Naive thymus-derived CD4-positive, alpha-beta T cell (primary cell): ENCODE data around the gene LYZL6. TPM values are rescaled to one million over a fixed set of nuclear protein-coding genes. Genes with fewer than 3 reads are reported as not detected.

Source experiments
- ATAC-seq: fragments of 150-1000 bp; cut with Tn5 transposase; 2 replicates; pipeline ENCODE4 v1.10.0; 2021; ENCODE audit warnings: mild to moderate bottlenecking, moderate library complexity
- CTCF ChIA-PET: fragments of 350-600 bp; sonication (Branson Sonifier 250); formaldehyde crosslinking; loops from one replicate; lab custom pipeline; 2021; ENCODE audit warnings: antibody characterized with exemption; lab: Charles Lee
- POLR2A ChIA-PET: fragments of 350-600 bp; sonication (Branson Sonifier 250); formaldehyde crosslinking; loops from one replicate; lab custom pipeline; 2021; ENCODE audit warnings: antibody characterized with exemption, inconsistent platforms; lab: Charles Lee
- DNase-seq, 9 donors: peaks; one replicate each; pipeline versions ENCODE4 v3.0.0 to v3.0.0-alpha.2; 2020 to 2022; ENCODE audit warnings: mixed read lengths in 1 of 9
- H3K27ac ChIP-seq: one replicate; pipeline ENCODE4 v1.7.0; 2013; ENCODE audit warnings: mild to moderate bottlenecking, low read depth, low read length, moderate library complexity
- H3K27me3 ChIP-seq, 2 donors: one replicate each; pipeline ENCODE4 v1.7.0; 2013; ENCODE audit warnings: low read length in 2 of 2, mild to moderate bottlenecking in 2 of 2, moderate library complexity in 2 of 2; ENCODE audit not compliant: control insufficient read depth in 2 of 2, insufficient read depth in 2 of 2
- H3K36me3 ChIP-seq, 3 experiments: 1 replicate in 2 of 3; 2 replicates in 1 of 3; pipeline ENCODE4 v1.7.0; 2013; ENCODE audit warnings: low read length in 3 of 3, mild to moderate bottlenecking in 3 of 3, moderate library complexity in 1 of 3; ENCODE audit not compliant: insufficient read depth in 3 of 3, control insufficient read depth in 2 of 3
- H3K4me1 ChIP-seq, 2 donors: one replicate each; pipeline ENCODE4 v1.7.0; 2013; ENCODE audit warnings: low read length in 2 of 2, mild to moderate bottlenecking in 2 of 2, moderate library complexity in 1 of 2; ENCODE audit not compliant: control insufficient read depth in 2 of 2, insufficient read depth in 2 of 2
- H3K4me3 ChIP-seq: 2 replicates; pipeline ENCODE4 v1.7.0; 2013; ENCODE audit warnings: mild to moderate bottlenecking, low read length
- H3K9me3 ChIP-seq, 3 experiments: 1 replicate in 2 of 3; 2 replicates in 1 of 3; pipeline ENCODE4 v1.7.0; 2013; ENCODE audit warnings: low read length in 3 of 3; ENCODE audit not compliant: control insufficient read depth in 2 of 3
- H3K27ac Mint-ChIP-seq, 9 donors: one replicate each; pipeline ENCODE4 v1.8.0; 2020 to 2022; ENCODE audit warnings: mixed read lengths in 9 of 9, mild to moderate bottlenecking in 8 of 9, moderate library complexity in 5 of 9, inconsistent platforms in 2 of 9
- H3K27me3 Mint-ChIP-seq, 5 donors: one replicate each; pipeline ENCODE4 v1.8.0; 2021 to 2022; ENCODE audit warnings: mixed read lengths in 5 of 5, mild to moderate bottlenecking in 1 of 5
- H3K36me3 Mint-ChIP-seq, 5 donors: one replicate each; pipeline ENCODE4 v1.8.0; 2020 to 2022; ENCODE audit warnings: mixed read lengths in 5 of 5, mild to moderate bottlenecking in 3 of 5, inconsistent platforms in 1 of 5
- H3K4me1 Mint-ChIP-seq, 7 donors: one replicate each; pipeline ENCODE4 v1.8.0; 2020 to 2022; ENCODE audit warnings: mixed read lengths in 7 of 7, mild to moderate bottlenecking in 3 of 7, inconsistent platforms in 1 of 7
- H3K4me3 Mint-ChIP-seq, 10 donors: one replicate each; pipeline ENCODE4 v1.8.0; 2020 to 2022; ENCODE audit warnings: mild to moderate bottlenecking in 10 of 10, mixed read lengths in 10 of 10, moderate library complexity in 6 of 10, inconsistent platforms in 2 of 10
- H3K9me3 Mint-ChIP-seq, 11 donors: one replicate each; pipeline ENCODE4 v1.8.0; 2020 to 2022; ENCODE audit warnings: mixed read lengths in 11 of 11, mild to moderate bottlenecking in 4 of 11, inconsistent platforms in 1 of 11, moderate library complexity in 1 of 11
- intact Hi-C, 2 donors: fragments of 100-400 bp; cut with micrococcal nuclease; formaldehyde crosslinking; loops; one replicate each; pipeline ENCODE4 v1.15.1; 2023
- polyA plus RNA-seq, 2 donors: library from polyadenylated mRNA; unstranded; fragments of 300-500 nt; fragmentation: Illumina TruSeq; gene quantifications; one replicate each; pipeline ENCODE4 v1.2.3, GENCODE V29; 2021
- total RNA-seq, 6 experiments: library from RNA in 5 of 6; stranded (reverse) in 5 of 6; gene quantifications; 1 replicate in 5 of 6; 2 replicates in 1 of 6; pipeline ENCODE4 v1.2.3 and lab custom pipeline; 2021 to 2026

Gene LYZL6
- total and polyA plus RNA-seq, 7 experiments from 2014 or later: not detected

DNA sequence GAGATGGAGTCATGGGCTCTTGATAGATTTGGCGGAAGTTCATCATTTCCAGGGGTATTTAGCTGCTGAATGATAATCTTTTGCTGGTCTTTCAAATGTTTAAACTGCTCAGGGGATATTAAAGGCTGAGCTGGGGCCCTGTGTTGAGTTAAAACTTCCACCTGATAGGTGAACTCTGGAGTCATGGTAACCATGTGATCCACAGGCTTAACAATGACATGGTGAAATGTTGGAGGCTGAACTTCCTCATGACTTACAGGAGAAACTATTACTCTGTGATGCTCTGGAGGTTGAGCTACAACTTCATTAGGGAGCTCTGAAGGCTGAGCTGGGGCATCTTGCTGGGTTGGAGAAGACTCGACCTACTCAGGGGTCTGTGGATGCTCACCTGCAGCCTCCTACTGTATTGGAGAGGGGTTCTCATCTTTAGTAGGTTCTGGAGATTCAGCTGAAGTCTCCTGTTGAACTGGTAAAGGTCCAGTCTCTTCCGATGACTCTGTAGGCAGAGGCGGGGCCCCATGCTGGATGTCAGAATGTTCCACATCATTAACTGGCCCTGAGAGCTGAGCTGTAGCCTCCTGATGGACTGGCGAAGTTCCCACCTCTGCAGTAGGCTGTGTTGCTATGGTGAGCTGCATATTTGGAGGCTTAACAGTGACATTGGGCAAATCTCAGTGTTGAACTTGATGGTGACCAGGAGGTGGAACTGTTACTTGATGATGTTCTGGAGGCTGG is 37.2 kb downstream of the LYZL6 start:
- POLR2A ChIA-PET: no interaction called here
- no peak overlapping the region for H3K27ac ChIP-seq
- DNase-seq (no peak), ATAC-seq (no peak)
- H3K27me3 ChIP-seq: no peaks in the 10 kb centered on the region
- peaks cover 0 to 2% (median 0%) of the 10 kb centered on the region in 7 donors for H3K4me1 Mint-ChIP-seq
- no peak overlapping the region for H3K4me3 Mint-ChIP-seq
- peaks cover 0 to 19% of the 10 kb centered on the region in 2 donors for H3K4me1 ChIP-seq
- H3K4me3 ChIP-seq: no peak overlapping the region
- CTCF ChIA-PET: interaction anchor here (0.7 kb wide), 1 partner anchor 16 kb away, joined by 3 read pairs; no protein-coding TSS in a partner anchor
- peaks cover 0 to 4% (median 0%) of the 10 kb centered on the region in 5 donors for H3K27me3 Mint-ChIP-seq
- no peaks in the 10 kb centered on the region for H3K36me3 ChIP-seq
- no peaks in the 10 kb centered on the region for H3K9me3 ChIP-seq
- no peaks in the 10 kb centered on the region for H3K9me3 Mint-ChIP-seq
- H3K27ac Mint-ChIP-seq: no peak overlapping the region
- intact Hi-C loops: no loop called here
- peaks cover 0 to 10% (median 0%) of the 10 kb centered on the region in 5 donors for H3K36me3 Mint-ChIP-seq

DNA sequence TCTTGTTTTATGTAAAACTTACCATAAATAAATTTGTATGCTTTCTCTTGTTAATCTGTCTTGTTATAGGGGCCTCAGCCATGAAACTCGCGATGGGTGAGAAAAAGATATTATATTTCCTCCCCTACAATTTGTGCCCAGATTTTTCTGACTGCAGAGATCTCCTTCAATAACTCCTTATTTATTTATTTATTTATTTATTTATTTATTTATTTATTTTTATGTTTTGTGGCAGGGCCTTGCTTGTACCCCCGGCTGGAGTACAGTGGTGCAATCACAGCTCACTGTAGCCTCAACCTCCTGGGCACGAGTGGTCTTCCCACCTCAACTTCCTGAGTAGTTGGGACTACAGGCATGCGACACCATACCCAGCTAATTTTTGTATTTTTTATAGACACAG is 40.1 kb downstream of the LYZL6 start:
- Histone ChIP-seq H3K27me3 (no peaks in the 10 kb centered on the region), H3K4me1 (peaks cover 0 to 47% of the 10 kb centered on the region in 2 donors), H3K9me3 (no peaks in the 10 kb centered on the region), H3K4me3 (no peak overlapping the region), H3K36me3 (no peaks in the 10 kb centered on the region), H3K27ac (no peak overlapping the region)
- no peak for DNase-seq
- peak overlapping the region in 1 of 9 donors; percentile 42 for H3K27ac Mint-ChIP-seq
- peaks cover 0 to 3% (median 0%) of the 10 kb centered on the region in 5 donors for H3K36me3 Mint-ChIP-seq
- H3K9me3 Mint-ChIP-seq: no peaks in the 10 kb centered on the region
- peaks cover 0 to 27% (median 0%) of the 10 kb centered on the region in 7 donors for H3K4me1 Mint-ChIP-seq
- ChIA-PET CTCF (no interaction called here), POLR2A (no interaction called here)
- intact Hi-C loops: no loop called here
- H3K4me3 Mint-ChIP-seq: no peak overlapping the region
- peaks cover 0 to 15% (median 2%) of the 10 kb centered on the region in 5 donors for H3K27me3 Mint-ChIP-seq
- no peak for ATAC-seq

DNA sequence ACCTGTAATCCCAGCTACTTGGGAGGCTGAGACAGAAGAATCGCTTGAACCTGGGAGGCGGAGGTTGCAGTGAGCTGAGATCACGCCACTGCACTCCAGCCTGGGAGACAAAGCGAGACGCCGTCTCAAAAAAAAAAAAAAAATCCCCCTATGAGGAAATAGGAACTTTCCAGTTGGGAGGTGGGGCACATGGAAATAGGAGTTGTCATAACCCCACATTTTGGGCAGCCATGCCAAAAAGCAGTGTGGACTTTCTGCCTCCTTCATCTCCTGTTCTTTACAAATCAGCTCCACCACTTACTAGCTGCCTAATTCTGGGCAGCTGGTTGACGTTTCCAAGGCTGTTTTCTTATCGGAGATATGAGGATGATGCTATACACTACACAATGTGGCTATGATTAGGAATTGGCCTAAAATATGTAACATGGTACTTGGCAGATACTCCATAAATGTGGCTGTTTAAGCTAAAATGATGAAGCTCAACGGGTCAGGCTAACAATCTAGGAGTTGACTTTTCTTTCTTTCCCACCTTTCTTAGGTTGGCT is 41.8 kb downstream of the LYZL6 start:
- POLR2A ChIA-PET: no interaction called here
- CTCF ChIA-PET: no interaction called here

DNA sequence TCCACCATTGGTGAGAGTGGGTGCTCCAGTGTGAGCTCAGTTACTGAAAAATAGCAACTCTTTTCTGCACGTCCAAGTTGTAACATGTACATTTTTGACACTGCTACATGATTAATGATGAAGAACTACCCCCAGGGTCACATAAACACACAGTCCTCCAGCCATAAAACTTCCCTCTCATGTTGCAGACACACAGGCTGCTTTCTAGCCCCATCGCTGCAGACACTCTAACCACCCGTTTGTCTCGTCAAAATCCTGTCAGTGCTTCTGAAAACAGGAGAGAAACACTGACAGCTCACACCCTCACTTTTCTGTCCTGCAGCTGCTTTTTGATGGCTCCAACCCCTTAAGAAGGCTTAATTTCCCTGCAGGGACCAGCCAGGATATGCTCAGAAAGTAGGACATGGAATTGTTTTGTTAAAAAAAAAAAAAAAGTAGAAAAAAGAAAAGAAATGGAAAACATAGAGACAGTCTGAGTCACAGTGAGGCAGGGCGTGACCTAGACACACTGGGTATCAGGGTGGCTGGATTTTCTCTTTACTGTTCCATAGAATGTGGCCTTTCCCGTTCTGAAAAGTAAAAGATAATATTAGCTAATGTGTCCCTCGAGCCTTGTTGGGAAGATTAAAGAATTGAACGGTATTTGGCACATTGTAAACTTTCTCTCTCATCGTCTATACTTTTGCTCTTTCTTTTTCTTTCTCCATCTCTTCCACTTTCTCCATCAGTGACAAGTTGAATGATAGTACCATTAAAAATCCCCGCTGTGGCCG is 42.6 kb downstream of the LYZL6 start:
- intact Hi-C loops: no loop called here
- H3K4me3 Mint-ChIP-seq: peak overlapping the region in 2 of 10 donors; percentile 59 to 62
- ATAC-seq (peak; percentile 60), DNase-seq (no peak)
- H3K36me3 ChIP-seq: no peaks in the 10 kb centered on the region
- H3K27me3 Mint-ChIP-seq: peaks cover 0 to 18% (median 2%) of the 10 kb centered on the region in 5 donors
- H3K27ac ChIP-seq: no peak overlapping the region
- H3K4me1 ChIP-seq: peaks cover 0 to 69% of the 10 kb centered on the region in 2 donors
- peaks cover 0 to 42% (median 5%) of the 10 kb centered on the region in 7 donors for H3K4me1 Mint-ChIP-seq
- H3K9me3 Mint-ChIP-seq: no peaks in the 10 kb centered on the region
- H3K9me3 ChIP-seq: no peaks in the 10 kb centered on the region
- no peaks in the 10 kb centered on the region for H3K27me3 ChIP-seq
- peak overlapping the region in 3 of 9 donors; percentile 34 to 72 (median 52) for H3K27ac Mint-ChIP-seq
- ChIA-PET POLR2A (no interaction called here), CTCF (no interaction called here)
- peaks cover 0 to 3% (median 0%) of the 10 kb centered on the region in 5 donors for H3K36me3 Mint-ChIP-seq
- H3K4me3 ChIP-seq: no peak overlapping the region

More for the DNA sequence above, 41.8 kb downstream of the LYZL6 start:
- Mint-ChIP-seq H3K27ac (peak overlapping the region in 1 of 9 donors; percentile 34), H3K27me3 (peaks cover 0 to 15% (median 2%) of the 10 kb centered on the region in 5 donors), H3K4me1 (peaks cover 0 to 35% (median 5%) of the 10 kb centered on the region in 7 donors), H3K9me3 (no peaks in the 10 kb centered on the region), H3K4me3 (no peak overlapping the region), H3K36me3 (peaks cover 0 to 3% (median 0%) of the 10 kb centered on the region in 5 donors)
- H3K27ac ChIP-seq: no peak overlapping the region
- H3K4me1 ChIP-seq: peaks cover 0 to 64% of the 10 kb centered on the region in 2 donors
- no peaks in the 10 kb centered on the region for H3K36me3 ChIP-seq
- intact Hi-C loops: no loop called here
- no peaks in the 10 kb centered on the region for H3K9me3 ChIP-seq
- no peak overlapping the region for H3K4me3 ChIP-seq
- no peaks in the 10 kb centered on the region for H3K27me3 ChIP-seq
- DNase-seq (no peak), ATAC-seq (no peak)

DNA sequence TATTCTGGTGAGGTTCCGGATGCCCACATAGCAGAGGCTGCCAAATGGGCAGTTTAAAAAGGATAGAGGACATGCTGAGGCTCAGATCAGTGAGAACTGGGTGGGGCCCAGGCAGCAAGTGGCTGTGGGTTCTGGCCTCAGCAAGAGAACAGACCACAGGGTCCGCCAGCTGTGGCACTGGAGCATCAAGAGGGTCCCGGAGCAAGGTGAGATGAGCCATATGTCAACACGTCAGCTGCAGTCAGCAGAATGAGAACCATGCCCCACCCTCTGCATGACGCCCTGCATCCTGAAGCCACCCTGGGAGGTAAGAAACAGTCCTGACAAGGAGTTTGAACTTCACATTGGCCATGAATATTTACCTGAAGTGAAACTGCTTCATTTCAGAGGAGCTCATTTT is 43.2 kb downstream of the LYZL6 start:
- ChIA-PET POLR2A (no interaction called here), CTCF (no interaction called here)
- H3K4me1 ChIP-seq: peaks cover 0 to 75% of the 10 kb centered on the region in 2 donors
- ATAC-seq (no peak), DNase-seq (no peak)
- H3K4me3 ChIP-seq: peak overlapping the region; percentile 16
- peaks cover 0 to 19% (median 0%) of the 10 kb centered on the region in 5 donors for H3K27me3 Mint-ChIP-seq
- no peaks in the 10 kb centered on the region for H3K36me3 ChIP-seq
- peaks cover 0 to 5% (median 0%) of the 10 kb centered on the region in 5 donors for H3K36me3 Mint-ChIP-seq
- intact Hi-C loops: no loop called here
- H3K4me3 Mint-ChIP-seq: peak overlapping the region in 2 of 10 donors; percentile 18 to 59
- H3K9me3 Mint-ChIP-seq: no peaks in the 10 kb centered on the region
- H3K27ac ChIP-seq: no peak overlapping the region
- no peaks in the 10 kb centered on the region for H3K27me3 ChIP-seq
- peaks cover 0 to 48% (median 5%) of the 10 kb centered on the region in 7 donors for H3K4me1 Mint-ChIP-seq
- H3K27ac Mint-ChIP-seq: peak overlapping the region in 1 of 9 donors; percentile 72
- no peaks in the 10 kb centered on the region for H3K9me3 ChIP-seq

DNA sequence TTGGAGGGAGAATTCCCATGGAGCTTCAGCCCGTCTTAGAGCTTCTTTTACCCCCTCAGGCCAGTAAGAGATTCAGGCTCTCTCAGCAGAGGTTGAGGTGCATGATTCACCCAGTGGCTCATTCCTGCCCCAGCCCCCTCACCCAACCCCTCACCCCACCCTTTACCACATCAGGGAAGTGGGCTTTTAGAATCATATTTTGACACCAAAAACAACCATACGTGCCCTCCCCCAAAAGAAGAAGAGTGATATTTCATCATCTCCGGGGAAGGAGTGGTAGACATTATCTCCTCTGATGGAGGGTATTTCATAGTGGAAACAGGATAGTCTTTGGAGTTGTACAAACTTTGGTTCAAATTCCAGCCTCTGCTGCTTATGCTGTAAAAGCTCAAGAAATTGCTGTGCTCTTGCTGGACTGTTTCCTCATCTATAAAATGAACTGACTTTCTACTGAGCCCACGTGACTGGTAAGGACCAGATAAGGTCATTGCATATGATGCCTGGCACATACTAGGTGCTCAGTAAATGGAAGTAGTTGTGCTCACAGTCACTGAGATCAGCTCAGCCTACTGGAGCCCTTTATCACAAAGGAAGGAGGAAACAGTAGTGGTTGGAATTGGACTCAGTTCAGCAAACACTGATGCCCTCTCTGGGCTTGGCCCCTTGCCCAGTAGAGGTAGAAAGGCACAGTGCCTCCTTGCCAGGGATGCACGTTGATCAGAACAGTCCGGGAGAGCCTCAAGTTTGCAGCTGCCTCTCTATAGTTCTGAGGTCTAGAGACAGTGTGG is 45.0 kb downstream of the LYZL6 start:
- intact Hi-C loops: loop anchor here in 1 of 2 donors (5.0 kb wide), 1 partner anchor 34 kb away; the partner anchor contains the start of gene RDM1
- Mint-ChIP-seq H3K27ac (peak overlapping the region in 1 of 9 donors; percentile 46), H3K9me3 (no peaks in the 10 kb centered on the region), H3K4me1 (peaks cover 0 to 51% (median 5%) of the 10 kb centered on the region in 7 donors), H3K36me3 (peaks cover 0 to 8% (median 0%) of the 10 kb centered on the region in 5 donors), H3K4me3 (peak overlapping the region in 2 of 10 donors; percentile 15 to 54), H3K27me3 (peaks cover 0 to 19% (median 0%) of the 10 kb centered on the region in 5 donors)
- POLR2A ChIA-PET: no interaction called here
- CTCF ChIA-PET: interaction anchor here (0.7 kb wide), 1 partner anchor 28 kb away, joined by 3 read pairs; no protein-coding TSS in a partner anchor
- Histone ChIP-seq H3K4me3 (no peak overlapping the region), H3K4me1 (peaks cover 0 to 77% of the 10 kb centered on the region in 2 donors), H3K9me3 (no peaks in the 10 kb centered on the region), H3K27me3 (no peaks in the 10 kb centered on the region), H3K27ac (no peak overlapping the region), H3K36me3 (no peaks in the 10 kb centered on the region)
- no peak for DNase-seq
- peak; percentile 30 for ATAC-seq
